Mesenchymal stem cell (in vitro differentiated cells and primary cell): ENCODE measurements around the gene KIF23. TPM values are rescaled to one million over a fixed set of nuclear protein-coding genes. Genes with fewer than 3 reads are reported as not detected.

Source experiments
- DNase-seq: peaks from one replicate; pipeline ENCODE4 v3.0.0-alpha.2; 2013
- H2AFZ ChIP-seq: one replicate; pipeline ENCODE4 v1.6.1; 2013; ENCODE audit warnings: low read depth, mild to moderate bottlenecking, control low read depth, inconsistent platforms, low read length, moderate library complexity
- H2AK5ac ChIP-seq: 2 replicates; pipeline ENCODE4 v1.6.1; 2013; ENCODE audit warnings: low read length, moderate library complexity, mild to moderate bottlenecking, inconsistent platforms; ENCODE audit not compliant: severe bottlenecking
- H2BK120ac ChIP-seq: one replicate; pipeline ENCODE4 v1.6.1; 2013; ENCODE audit warnings: low read depth, mild to moderate bottlenecking, inconsistent platforms, low read length, moderate library complexity
- H2BK12ac ChIP-seq, 2 experiments: one replicate each; pipeline ENCODE4 v1.6.1; 2013; ENCODE audit warnings: inconsistent platforms in 2 of 2, low read length in 2 of 2, mild to moderate bottlenecking in 2 of 2, moderate library complexity in 2 of 2, control low read depth in 1 of 2
- H2BK15ac ChIP-seq: one replicate; pipeline ENCODE4 v1.6.1; 2013; ENCODE audit warnings: mild to moderate bottlenecking, low read depth, inconsistent platforms; ENCODE audit not compliant: poor library complexity, severe bottlenecking
- H2BK5ac ChIP-seq: 2 replicates; pipeline ENCODE4 v1.6.1; 2013; ENCODE audit warnings: low read depth, mild to moderate bottlenecking, low read length, control low read depth, inconsistent platforms; ENCODE audit not compliant: poor library complexity, severe bottlenecking
- H3K14ac ChIP-seq, 2 experiments: one replicate each; pipeline ENCODE4 v1.6.1; 2013; ENCODE audit warnings: inconsistent platforms in 2 of 2, low read length in 2 of 2, control low read depth in 1 of 2, mild to moderate bottlenecking in 1 of 2, moderate library complexity in 1 of 2
- H3K18ac ChIP-seq, 2 experiments: one replicate each; pipeline ENCODE4 v1.6.1; 2013; ENCODE audit warnings: inconsistent platforms in 2 of 2, low read length in 2 of 2, control low read depth in 1 of 2, low read depth in 1 of 2, mild to moderate bottlenecking in 1 of 2
- H3K23ac ChIP-seq, 2 experiments: one replicate each; pipeline ENCODE4 v1.6.1; 2013; ENCODE audit warnings: inconsistent platforms in 2 of 2, low read length in 2 of 2, mild to moderate bottlenecking in 2 of 2, moderate library complexity in 2 of 2, control low read depth in 1 of 2
- H3K27ac ChIP-seq: 2 replicates; pipeline ENCODE4 v1.5.1; 2013; ENCODE audit warnings: mild to moderate bottlenecking, moderate library complexity, low read length, control low read depth, inconsistent platforms; ENCODE audit not compliant: poor library complexity, severe bottlenecking
- H3K27me3 ChIP-seq, 2 experiments: 2 replicates each; pipeline versions ENCODE4 v1.6.1 to v1.7.0; 2013; ENCODE audit warnings: low read length in 2 of 2, mild to moderate bottlenecking in 2 of 2, moderate library complexity in 2 of 2, control low read depth in 1 of 2, inconsistent platforms in 1 of 2; ENCODE audit not compliant: control insufficient read depth in 1 of 2, insufficient read depth in 1 of 2
- H3K36me3 ChIP-seq, 2 experiments: 2 replicates each; pipeline versions ENCODE4 v1.6.1 to v1.7.0; 2013; ENCODE audit warnings: low read length in 2 of 2, control low read depth in 1 of 2, inconsistent platforms in 1 of 2, low read depth in 1 of 2, mild to moderate bottlenecking in 1 of 2; ENCODE audit not compliant: insufficient read depth in 2 of 2, control insufficient read depth in 1 of 2
- H3K4ac ChIP-seq, 2 experiments: one replicate each; pipeline ENCODE4 v1.6.1; 2013; ENCODE audit warnings: inconsistent platforms in 2 of 2, low read length in 2 of 2, mild to moderate bottlenecking in 2 of 2, moderate library complexity in 2 of 2, control low read depth in 1 of 2, low read depth in 1 of 2
- H3K4me1 ChIP-seq: 2 replicates; pipeline ENCODE4 v1.6.1; 2013; ENCODE audit warnings: low read depth, low read length, control low read depth; ENCODE audit not compliant: control insufficient read depth, insufficient read depth
- H3K4me2 ChIP-seq: 2 replicates; pipeline ENCODE4 v1.6.1; 2013; ENCODE audit warnings: low read length, mild to moderate bottlenecking, inconsistent platforms; ENCODE audit not compliant: poor library complexity, severe bottlenecking
- H3K4me3 ChIP-seq, 2 experiments: 2 replicates each; pipeline versions ENCODE4 v1.5.1 to v1.7.0; 2013; ENCODE audit warnings: low read length in 2 of 2, mild to moderate bottlenecking in 2 of 2, control low read depth in 1 of 2, low read depth in 1 of 2; ENCODE audit not compliant: insufficient read depth in 1 of 2
- H3K79me1 ChIP-seq: replicated peaks from 2 replicates; pipeline ENCODE4 v1.6.1; 2013; ENCODE audit warnings: mild to moderate bottlenecking, control low read depth, low read length, inconsistent platforms; ENCODE audit not compliant: poor library complexity, severe bottlenecking
- H3K9ac ChIP-seq: 2 replicates; pipeline ENCODE4 v1.7.0; 2013; ENCODE audit warnings: mild to moderate bottlenecking, low read length, moderate library complexity
- H3K9me3 ChIP-seq: 2 replicates; pipeline ENCODE4 v1.7.0; 2013; ENCODE audit warnings: mild to moderate bottlenecking, low read length; ENCODE audit not compliant: control insufficient read depth
- H4K8ac ChIP-seq: one replicate; pipeline ENCODE4 v1.6.1; 2013; ENCODE audit warnings: inconsistent platforms, mild to moderate bottlenecking, low read length, moderate library complexity
- H4K91ac ChIP-seq: one replicate; pipeline ENCODE4 v1.6.1; 2013; ENCODE audit warnings: mild to moderate bottlenecking, low read length, inconsistent platforms
- WGBS: methylation state at CpG from one replicate; pipeline ENCODE4 v1.1.7; 2013; ENCODE audit warnings: mixed read lengths; 5-methylcytosine and 5-hydroxymethylcytosine counted together
- small RNA-seq: library from polyadenylated mRNA; stranded (forward); fragments of <200 nt; extraction: miRNeasy Mini kit (QIAGEN cat#:217004); gene quantifications from one replicate; pipeline ENCODE3, GENCODE V24; 2013; ENCODE audit warnings: low read depth

The KIF23 gene

GRCh38 chr15:69496001-69496400 lies 81.9 kb downstream of the KIF23 start:
- H3K4me3 ChIP-seq, result no peak overlapping the region
- H3K27me3 ChIP-seq, result peaks cover 15 to 41% of the 10 kb centered on the region in 2 experiments
- H3K4me1 ChIP-seq, result peaks cover 5% of the 10 kb centered on the region
- no peak overlapping the region for H3K23ac ChIP-seq
- WGBS, result 80% methylated on average over 1 of the region's 2 CpGs
- no peak overlapping the region for H2BK15ac ChIP-seq
- H3K4ac ChIP-seq, result no peak overlapping the region
- no peak overlapping the region for H4K91ac ChIP-seq
- no peak overlapping the region for H3K14ac ChIP-seq
- peaks cover 3% of the 10 kb centered on the region for H3K9me3 ChIP-seq
- H2BK120ac ChIP-seq, result no peak overlapping the region
- no peak overlapping the region for H2BK12ac ChIP-seq
- H2AFZ ChIP-seq, result no peak overlapping the region
- H3K4me2 ChIP-seq, result no peak overlapping the region
- no peak overlapping the region for H3K27ac ChIP-seq
- no peaks in the 10 kb centered on the region for H3K79me1 ChIP-seq
- H2BK5ac ChIP-seq, result no peak overlapping the region
- no peaks in the 10 kb centered on the region for H3K36me3 ChIP-seq
- no peak overlapping the region for H4K8ac ChIP-seq
- H2AK5ac ChIP-seq, result no peak overlapping the region
- H3K9ac ChIP-seq, result no peak overlapping the region
- H3K18ac ChIP-seq, result no peak overlapping the region
- DNase-seq, result no peak

DNA sequence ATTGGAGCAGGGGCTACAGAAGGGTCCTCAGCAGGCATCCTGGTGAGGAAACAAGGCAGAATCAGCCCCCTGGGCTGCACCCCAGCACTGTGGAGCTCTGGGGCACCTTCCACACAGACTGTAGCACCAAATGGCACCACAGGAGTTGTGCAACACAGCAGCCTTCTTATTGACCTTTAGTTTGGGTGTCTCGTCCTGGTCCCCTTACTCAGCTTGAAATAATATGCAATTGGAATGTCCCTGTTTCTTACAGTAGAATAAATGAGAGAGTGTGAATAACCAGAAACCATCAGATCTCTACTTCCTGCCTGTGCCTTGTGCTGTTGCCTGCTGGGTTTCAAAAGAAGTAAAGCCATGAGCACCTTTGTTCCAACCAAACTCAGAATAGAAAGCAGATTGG lies 82.9 kb downstream of the KIF23 start:
- Histone ChIP-seq H2AFZ (no peak overlapping the region), H3K4me2 (no peak overlapping the region), H3K79me1 (no peaks in the 10 kb centered on the region), H4K91ac (no peak overlapping the region), H3K9ac (no peak overlapping the region), H2AK5ac (no peak overlapping the region), H2BK12ac (no peak overlapping the region), H2BK15ac (no peak overlapping the region), H3K4ac (no peak overlapping the region), H3K14ac (no peak overlapping the region), H3K27ac (no peak overlapping the region), H2BK5ac (no peak overlapping the region), H2BK120ac (no peak overlapping the region), H3K23ac (no peak overlapping the region), H3K4me1 (peaks cover 5% of the 10 kb centered on the region), H3K9me3 (no peaks in the 10 kb centered on the region), H3K4me3 (no peak overlapping the region), H3K18ac (no peak overlapping the region), H3K27me3 (peaks cover 12 to 45% of the 10 kb centered on the region in 2 experiments), H4K8ac (no peak overlapping the region), H3K36me3 (no peaks in the 10 kb centered on the region)
- no peak for DNase-seq
- WGBS, result no CpG with 5 or more reads among the region's 1 CpG

- no peak for DNase-seq
- H3K36me3 ChIP-seq, result no peaks in the 10 kb centered on the region
- no peaks in the 10 kb centered on the region for H3K79me1 ChIP-seq
- no peak overlapping the region for H4K8ac ChIP-seq
- H2AK5ac ChIP-seq, result no peak overlapping the region
- H3K18ac ChIP-seq, result no peak overlapping the region
- no peak overlapping the region for H2BK5ac ChIP-seq
- H3K14ac ChIP-seq, result no peak overlapping the region
- no peak overlapping the region for H2AFZ ChIP-seq
- no peak overlapping the region for H2BK15ac ChIP-seq
- WGBS, result 100% methylated on average over 1 of the region's 1 CpG
- no peak overlapping the region for H2BK12ac ChIP-seq
- no peak overlapping the region for H3K9ac ChIP-seq
- no peak overlapping the region for H3K23ac ChIP-seq
- H2BK120ac ChIP-seq, result no peak overlapping the region
- no peak overlapping the region for H3K27ac ChIP-seq
- no peaks in the 10 kb centered on the region for H3K9me3 ChIP-seq
- H3K27me3 ChIP-seq, result peaks cover 12 to 45% of the 10 kb centered on the region in 2 experiments
- no peak overlapping the region for H3K4me2 ChIP-seq
- no peak overlapping the region for H3K4me3 ChIP-seq
- H3K4ac ChIP-seq, result no peak overlapping the region
- H4K91ac ChIP-seq, result no peak overlapping the region
- H3K4me1 ChIP-seq, result peaks cover 5% of the 10 kb centered on the region
Measured at GRCh38 chr15:69497667-69498066, 83.5 kb downstream of the KIF23 start.

Small RNAs within 50 kb of the gene (small RNA-seq; reads per million reads assigned to genes)
- not detected for gene RF00012
